ENCODE results near the gene ABCC1.

Gene ABCC1

GRCh38 chr16:16081141-16081540 is 131.7 kb downstream of the ABCC1 start:
- Histone ChIP-seq H3K9ac (ENCODE audit: low read depth, low read length, poor library complexity, severe bottlenecking) (no peak overlapping the region), H2AFZ (ENCODE audit: low read length) (no peak overlapping the region), H3K4me3 (ENCODE audit: low read length, poor library complexity, severe bottlenecking) (no peak overlapping the region), H4K20me1 (ENCODE audit: insufficient read depth, low read length, poor library complexity, severe bottlenecking) (no peaks in the 10 kb centered on the region), H3K9me3 (ENCODE audit: insufficient read depth, low read depth, low read length) (no peaks in the 10 kb centered on the region), H3K36me3 (ENCODE audit: insufficient read depth, low read length) (peaks cover 58% of the 10 kb centered on the region), H3K4me2 (ENCODE audit: low read depth, low read length, poor library complexity, severe bottlenecking) (no peak overlapping the region), H3F3A (ENCODE audit: low read depth) (no peaks in the 10 kb centered on the region), H3K4me1 (ENCODE audit: insufficient read depth, low read length, poor library complexity, severe bottlenecking) (peaks cover 7% of the 10 kb centered on the region), H3K9me2 (replicated peaks; ENCODE audit: low read depth, low read length) (no peaks in the 10 kb centered on the region), H3K27me3 (ENCODE audit: insufficient read depth, low read length, poor library complexity, severe bottlenecking) (no peaks in the 10 kb centered on the region), H3K79me2 (ENCODE audit: insufficient read depth, low read length) (peaks cover 13% of the 10 kb centered on the region; the same call in 1 of the 2 replicates)
- TF ChIP-seq EZH2phosphoT487 (IDR thresholded peaks at IDR 0.05; ENCODE audit: borderline replicate concordance) = no peak
- no peak for TF ChIP-seq CTCF (conservative IDR thresholded peaks at IDR 0.05; ENCODE audit: low read length)

GRCh38 chr16:16082255-16082654 is 132.8 kb downstream of the ABCC1 start:
- Histone ChIP-seq H3K9me3 (ENCODE audit: insufficient read depth, low read depth, low read length) (no peaks in the 10 kb centered on the region), H3K4me1 (ENCODE audit: insufficient read depth, low read length, poor library complexity, severe bottlenecking) (peaks cover 2% of the 10 kb centered on the region), H3K9me2 (replicated peaks; ENCODE audit: low read depth, low read length) (no peaks in the 10 kb centered on the region), H3K4me3 (ENCODE audit: low read length, poor library complexity, severe bottlenecking) (no peak overlapping the region), H3K36me3 (ENCODE audit: insufficient read depth, low read length) (peaks cover 58% of the 10 kb centered on the region), H3K27me3 (ENCODE audit: insufficient read depth, low read length, poor library complexity, severe bottlenecking) (no peaks in the 10 kb centered on the region), H3K79me2 (ENCODE audit: insufficient read depth, low read length) (peaks cover 3% of the 10 kb centered on the region; the same call in 1 of the 2 replicates), H4K20me1 (ENCODE audit: insufficient read depth, low read length, poor library complexity, severe bottlenecking) (no peaks in the 10 kb centered on the region), H3F3A (ENCODE audit: low read depth) (no peaks in the 10 kb centered on the region), H3K9ac (ENCODE audit: low read depth, low read length, poor library complexity, severe bottlenecking) (no peak overlapping the region), H3K4me2 (ENCODE audit: low read depth, low read length, poor library complexity, severe bottlenecking) (no peak overlapping the region), H2AFZ (ENCODE audit: low read length) (no peak overlapping the region)
- TF ChIP-seq CTCF (conservative IDR thresholded peaks at IDR 0.05; ENCODE audit: low read length) (no peak), EZH2phosphoT487 (IDR thresholded peaks at IDR 0.05; ENCODE audit: borderline replicate concordance) (no peak)

- TF ChIP-seq EZH2phosphoT487 (IDR thresholded peaks at IDR 0.05; ENCODE audit: borderline replicate concordance) (no peak), CTCF (conservative IDR thresholded peaks at IDR 0.05; ENCODE audit: low read length) (no peak)
- Histone ChIP-seq H3F3A (ENCODE audit: low read depth) (no peaks in the 10 kb centered on the region), H3K36me3 (ENCODE audit: insufficient read depth, low read length) (peaks cover 58% of the 10 kb centered on the region), H3K27me3 (ENCODE audit: insufficient read depth, low read length, poor library complexity, severe bottlenecking) (no peaks in the 10 kb centered on the region), H3K9me2 (replicated peaks; ENCODE audit: low read depth, low read length) (no peaks in the 10 kb centered on the region), H3K4me2 (ENCODE audit: low read depth, low read length, poor library complexity, severe bottlenecking) (no peak overlapping the region), H2AFZ (ENCODE audit: low read length) (no peak overlapping the region), H3K4me1 (ENCODE audit: insufficient read depth, low read length, poor library complexity, severe bottlenecking) (peaks cover under 1% of the 10 kb centered on the region), H4K20me1 (ENCODE audit: insufficient read depth, low read length, poor library complexity, severe bottlenecking) (no peaks in the 10 kb centered on the region), H3K9me3 (ENCODE audit: insufficient read depth, low read depth, low read length) (no peaks in the 10 kb centered on the region), H3K4me3 (ENCODE audit: low read length, poor library complexity, severe bottlenecking) (no peak overlapping the region), H3K79me2 (ENCODE audit: insufficient read depth, low read length) (no peaks in the 10 kb centered on the region), H3K9ac (ENCODE audit: low read depth, low read length, poor library complexity, severe bottlenecking) (no peak overlapping the region)
These were observed 134.2 kb downstream of the ABCC1 start for GRCh38 chr16:16083421-16084156.

Data from Loucy (cell line).